Lower lobe of right lung (tissue), 2 donors: Measurements from ENCODE around the gene TSPYL2. TPM values are rescaled to one million over a fixed set of nuclear protein-coding genes. Genes with fewer than 3 reads are reported as not detected.

Experiments
- ATAC-seq, 2 donors: fragments of 200-7000 bp; cut with Tn5 transposase; one replicate each; pipeline ENCODE4 v1.9.1; 2020 to 2022; ENCODE audit warnings: mild to moderate bottlenecking in 2 of 2, moderate library complexity in 2 of 2
- DNase-seq: peaks from one replicate; pipeline ENCODE4 v3.0.0-alpha.2; 2020
- H3K27ac ChIP-seq: fragments of 200-600 bp; one replicate; pipeline ENCODE4 v1.8.0; 2022
- H3K27me3 ChIP-seq: fragments of 200-600 bp; one replicate; pipeline ENCODE4 v1.8.0; 2022; ENCODE audit warnings: low read depth
- H3K36me3 ChIP-seq: fragments of 200-600 bp; one replicate; pipeline ENCODE4 v1.8.0; 2022; ENCODE audit warnings: mild to moderate bottlenecking
- H3K4me1 ChIP-seq: fragments of 200-600 bp; one replicate; pipeline ENCODE4 v1.8.0; 2022
- H3K4me3 ChIP-seq: fragments of 200-600 bp; one replicate; pipeline ENCODE4 v1.8.0; 2022; ENCODE audit warnings: mild to moderate bottlenecking
- H3K9me3 ChIP-seq: fragments of 200-600 bp; one replicate; pipeline ENCODE4 v1.8.0; 2022
- intact Hi-C: fragments of 100-400 bp; cut with DNase I; formaldehyde crosslinking; loops from one replicate; pipeline ENCODE4 v1.11.0; 2022
- total RNA-seq: library from RNA; stranded (reverse); fragmentation: NEBNext Ultra II Directional; extraction: Animal tissue kit (Norgen Biotek cat#: 25700); gene quantifications from one replicate; pipeline ENCODE4 v1.2.1, GENCODE V29; 2021
- TF ChIP-seq, protein P1 (sequence below): fragments of 200-600 bp; IDR thresholded peaks from one replicate; pipeline ENCODE4 v1.8.0; 2022; ENCODE audit warnings: antibody characterized with exemption, mild to moderate bottlenecking
- donor health status: DM: no; HTN: yes; CAD: no; lungs with severe emphysema.

TSPYL2 gene
- total RNA-seq, 1 donor from 2014 or later: 27.9 TPM

- TF ChIP-seq, protein P1, sequence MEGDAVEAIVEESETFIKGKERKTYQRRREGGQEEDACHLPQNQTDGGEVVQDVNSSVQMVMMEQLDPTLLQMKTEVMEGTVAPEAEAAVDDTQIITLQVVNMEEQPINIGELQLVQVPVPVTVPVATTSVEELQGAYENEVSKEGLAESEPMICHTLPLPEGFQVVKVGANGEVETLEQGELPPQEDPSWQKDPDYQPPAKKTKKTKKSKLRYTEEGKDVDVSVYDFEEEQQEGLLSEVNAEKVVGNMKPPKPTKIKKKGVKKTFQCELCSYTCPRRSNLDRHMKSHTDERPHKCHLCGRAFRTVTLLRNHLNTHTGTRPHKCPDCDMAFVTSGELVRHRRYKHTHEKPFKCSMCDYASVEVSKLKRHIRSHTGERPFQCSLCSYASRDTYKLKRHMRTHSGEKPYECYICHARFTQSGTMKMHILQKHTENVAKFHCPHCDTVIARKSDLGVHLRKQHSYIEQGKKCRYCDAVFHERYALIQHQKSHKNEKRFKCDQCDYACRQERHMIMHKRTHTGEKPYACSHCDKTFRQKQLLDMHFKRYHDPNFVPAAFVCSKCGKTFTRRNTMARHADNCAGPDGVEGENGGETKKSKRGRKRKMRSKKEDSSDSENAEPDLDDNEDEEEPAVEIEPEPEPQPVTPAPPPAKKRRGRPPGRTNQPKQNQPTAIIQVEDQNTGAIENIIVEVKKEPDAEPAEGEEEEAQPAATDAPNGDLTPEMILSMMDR: no peak
These were observed 33.7 kb upstream of the TSPYL2 start, which contains the start of gene GPR173 for GRCh38 chrX:53048169-53049126. TSS of gene GPR173 (plus strand) at chrX:53048789. CDS start at chrX:53076622, 27,833 bp downstream.

DNA sequence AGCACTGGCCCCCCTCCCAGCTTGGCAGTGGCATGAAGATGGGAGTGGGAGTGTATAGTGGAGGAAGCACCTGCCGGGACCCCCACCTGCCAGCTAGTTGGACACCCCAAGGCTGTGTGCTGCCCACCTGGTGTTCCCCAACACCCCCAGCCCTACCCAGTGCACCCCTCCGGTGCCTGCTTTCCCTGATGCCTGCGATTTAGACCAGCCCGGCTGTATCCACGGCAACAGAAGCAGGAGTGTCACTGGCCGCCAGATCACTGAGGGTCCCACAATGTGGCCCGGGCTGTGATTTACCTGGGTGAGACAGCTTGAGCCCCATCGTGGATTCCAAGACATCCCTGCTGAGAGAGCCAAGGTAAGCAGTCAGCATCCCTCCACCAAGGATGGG is 33.0 kb upstream of the TSPYL2 start:
- ATAC-seq: no peak
- DNase-seq: no peak
- TF ChIP-seq, protein P1: no peak
- H3K27me3 ChIP-seq: no peaks in the 10 kb centered on the region
- no peaks in the 10 kb centered on the region for H3K4me1 ChIP-seq
- intact Hi-C loops: no loop called here
- H3K4me3 ChIP-seq: peak overlapping the region; percentile 46
- H3K36me3 ChIP-seq: no peaks in the 10 kb centered on the region
- H3K9me3 ChIP-seq: no peaks in the 10 kb centered on the region
- no peak overlapping the region for H3K27ac ChIP-seq

More at GRCh38 chrX:53048169-53049126, 33.7 kb upstream of the TSPYL2 start, which contains the start of gene GPR173:
- Histone ChIP-seq H3K27me3 (no peaks in the 10 kb centered on the region), H3K4me1 (no peaks in the 10 kb centered on the region), H3K27ac (no peak within 1 kb of the TSS), H3K9me3 (no peaks in the 10 kb centered on the region), H3K36me3 (no peaks in the 10 kb centered on the region), H3K4me3 (peak within 1 kb of the TSS; percentile 46)
- ATAC-seq (peak; percentile 61 to 83), DNase-seq (peak; percentile 50)
- intact Hi-C loops: no loop called here

- Histone ChIP-seq H3K4me1 (no peaks in the 10 kb centered on the region), H3K9me3 (no peaks in the 10 kb centered on the region), H3K27me3 (no peaks in the 10 kb centered on the region), H3K36me3 (no peaks in the 10 kb centered on the region), H3K4me3 (no peak overlapping the region), H3K27ac (no peak overlapping the region)
- ATAC-seq (no peak), DNase-seq (no peak)
- TF ChIP-seq, protein P1: no peak
- intact Hi-C loops: no loop called here
These were observed 31.3 kb upstream of the TSPYL2 start for GRCh38 chrX:53050841-53051240.

GRCh38 chrX:53055244-53055849 is 26.8 kb upstream of the TSPYL2 start:
- Histone ChIP-seq H3K27ac (no peak overlapping the region), H3K36me3 (no peaks in the 10 kb centered on the region), H3K4me1 (no peaks in the 10 kb centered on the region), H3K9me3 (no peaks in the 10 kb centered on the region), H3K4me3 (no peak overlapping the region), H3K27me3 (no peaks in the 10 kb centered on the region)
- intact Hi-C loops: no loop called here
- DNase-seq (no peak), ATAC-seq (no peak)
- TF ChIP-seq, protein P1: no peak

DNA sequence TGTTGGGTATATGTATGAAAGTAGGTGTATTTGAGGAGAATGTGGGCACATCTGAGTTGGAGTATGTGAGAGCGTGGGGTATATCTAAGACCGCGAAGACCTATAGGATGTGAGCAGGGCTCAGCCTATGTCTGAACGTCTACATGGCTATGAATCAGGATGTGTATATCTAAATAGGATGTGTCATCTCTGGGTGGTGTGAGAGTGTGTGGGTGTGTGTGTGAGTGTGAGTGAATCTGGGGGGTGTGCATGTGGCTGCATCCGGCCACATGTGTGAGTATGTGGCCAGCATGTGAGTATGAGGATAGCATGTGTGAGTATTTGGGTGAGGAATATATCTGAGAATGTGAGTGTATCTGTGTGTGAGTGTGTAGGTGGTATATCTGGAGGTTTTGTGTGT is 25.9 kb upstream of the TSPYL2 start:
- H3K4me1 ChIP-seq: no peaks in the 10 kb centered on the region
- H3K27me3 ChIP-seq: no peaks in the 10 kb centered on the region
- no peaks in the 10 kb centered on the region for H3K9me3 ChIP-seq
- H3K36me3 ChIP-seq: no peaks in the 10 kb centered on the region
- TF ChIP-seq, protein P1: no peak
- ATAC-seq (no peak), DNase-seq (no peak)
- no peak overlapping the region for H3K4me3 ChIP-seq
- no peak overlapping the region for H3K27ac ChIP-seq
- intact Hi-C loops: no loop called here
